Tibial artery (tissue), 4 donors: ENCODE data around the gene LBH.

ENCODE experiments used
- DNase-seq, 2 donors: peaks; one replicate each; pipeline ENCODE4 v3.0.0-alpha.2; 2019
- H3K27ac ChIP-seq, 2 donors: fragments of 200-600 bp; sonication (generic) in 1 of 2; 1 replicate in 1 of 2; 2 replicates in 1 of 2; pipeline ENCODE4 v1.5.1; 2018 to 2019; ENCODE audit warnings: mild to moderate bottlenecking in 1 of 2
- H3K27me3 ChIP-seq, 2 donors: fragments of 200-600 bp; sonication (generic) in 1 of 2; one replicate each; pipeline versions ENCODE4 v1.5.1 to v1.6.0; 2016 to 2019
- H3K36me3 ChIP-seq, 3 donors: fragments of 200-600 bp; sonication (generic) in 2 of 3; one replicate each; pipeline ENCODE4 v1.5.1; 2016 to 2019; ENCODE audit warnings: mild to moderate bottlenecking in 2 of 3
- H3K4me1 ChIP-seq, 4 donors: fragments of 200-600 bp; sonication (generic) in 2 of 4; 1 replicate in 3 of 4; 2 replicates in 1 of 4; pipeline ENCODE4 v1.5.1; 2016 to 2019
- H3K4me3 ChIP-seq, 2 donors: fragments of 200-600 bp; sonication (generic) in 1 of 2; 1 replicate in 1 of 2; 2 replicates in 1 of 2; pipeline ENCODE4 v1.5.1; 2018 to 2019; ENCODE audit warnings: mild to moderate bottlenecking in 2 of 2
- H3K9me3 ChIP-seq, 3 donors: fragments of 200-600 bp; sonication (generic) in 1 of 3; one replicate each; pipeline ENCODE4 v1.5.1; 2016 to 2019
- intact Hi-C: fragments of 100-400 bp; cut with DNase I; formaldehyde crosslinking; loops from one replicate; pipeline ENCODE4 v1.15.0; 2023; ENCODE audit warnings: low total_unique reads
- TF ChIP-seq, protein P1 (sequence below), 2 experiments: fragments of 200-600 bp in 1 of 2; fragments of 450-650 bp in 1 of 2; IDR thresholded peaks; one replicate each; pipeline ENCODE4 v1.5.1; 2017 to 2019; ENCODE audit warnings: antibody characterized with exemption in 2 of 2, mild to moderate bottlenecking in 1 of 2, moderate library complexity in 1 of 2

Gene LBH

DNA sequence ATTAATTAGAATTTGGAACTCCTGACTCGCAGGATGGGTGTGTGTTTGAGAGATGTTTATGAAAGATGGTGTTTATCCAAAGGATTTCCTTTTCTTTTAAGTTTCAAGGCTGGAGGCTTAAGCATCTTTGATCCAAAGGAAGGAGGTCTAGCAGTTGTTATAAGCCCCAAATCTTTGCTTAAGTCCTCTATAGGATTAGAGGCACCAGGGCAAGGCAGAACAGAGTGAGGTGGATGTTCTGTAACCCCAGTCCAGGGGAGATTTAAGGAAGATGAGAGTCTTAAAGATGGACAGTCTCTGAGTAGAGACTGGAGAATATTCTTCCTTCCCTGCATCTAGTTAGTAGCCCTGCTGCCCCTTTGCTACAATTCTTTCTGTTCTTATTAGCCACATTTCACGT lies 17.5 kb downstream of the LBH start:
- DNase-seq, result no peak
- no peaks in the 10 kb centered on the region for H3K9me3 ChIP-seq
- H3K4me3 ChIP-seq, result no peak overlapping the region
- intact Hi-C loops, result no loop called here
- H3K4me1 ChIP-seq, result peaks cover 0 to 100% (median 52%) of the 10 kb centered on the region in 4 donors
- no peaks in the 10 kb centered on the region for H3K27me3 ChIP-seq
- TF ChIP-seq, protein P1, sequence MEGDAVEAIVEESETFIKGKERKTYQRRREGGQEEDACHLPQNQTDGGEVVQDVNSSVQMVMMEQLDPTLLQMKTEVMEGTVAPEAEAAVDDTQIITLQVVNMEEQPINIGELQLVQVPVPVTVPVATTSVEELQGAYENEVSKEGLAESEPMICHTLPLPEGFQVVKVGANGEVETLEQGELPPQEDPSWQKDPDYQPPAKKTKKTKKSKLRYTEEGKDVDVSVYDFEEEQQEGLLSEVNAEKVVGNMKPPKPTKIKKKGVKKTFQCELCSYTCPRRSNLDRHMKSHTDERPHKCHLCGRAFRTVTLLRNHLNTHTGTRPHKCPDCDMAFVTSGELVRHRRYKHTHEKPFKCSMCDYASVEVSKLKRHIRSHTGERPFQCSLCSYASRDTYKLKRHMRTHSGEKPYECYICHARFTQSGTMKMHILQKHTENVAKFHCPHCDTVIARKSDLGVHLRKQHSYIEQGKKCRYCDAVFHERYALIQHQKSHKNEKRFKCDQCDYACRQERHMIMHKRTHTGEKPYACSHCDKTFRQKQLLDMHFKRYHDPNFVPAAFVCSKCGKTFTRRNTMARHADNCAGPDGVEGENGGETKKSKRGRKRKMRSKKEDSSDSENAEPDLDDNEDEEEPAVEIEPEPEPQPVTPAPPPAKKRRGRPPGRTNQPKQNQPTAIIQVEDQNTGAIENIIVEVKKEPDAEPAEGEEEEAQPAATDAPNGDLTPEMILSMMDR (IDR thresholded peaks at IDR 0.05), result no peak
- peaks cover 0 to 8% (median 0%) of the 10 kb centered on the region in 3 donors for H3K36me3 ChIP-seq
- H3K27ac ChIP-seq, result peak overlapping the region in 1 of 2 donors; percentile 73

DNA sequence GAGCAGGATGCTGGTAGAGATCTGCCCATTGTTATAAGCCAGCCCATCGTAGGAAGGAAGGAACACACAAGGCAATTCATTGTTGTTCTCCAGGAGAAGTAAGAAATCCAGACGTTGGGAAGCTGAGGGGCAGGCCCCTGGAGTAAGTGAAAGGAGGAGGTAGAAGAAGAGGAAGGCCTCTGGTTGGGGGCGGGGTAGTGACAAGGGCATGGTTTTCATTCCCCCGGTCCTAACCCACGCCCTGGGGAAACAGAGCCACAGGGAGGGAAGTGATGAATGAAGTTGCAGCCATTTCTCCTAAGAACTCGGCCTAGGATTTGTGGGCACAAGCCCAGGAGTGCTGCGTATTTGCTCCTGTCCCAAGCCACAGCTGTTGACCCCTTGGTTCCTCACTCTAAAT lies 18.0 kb downstream of the LBH start:
- no peaks in the 10 kb centered on the region for H3K9me3 ChIP-seq
- H3K4me3 ChIP-seq, result no peak overlapping the region
- H3K36me3 ChIP-seq, result peaks cover 0 to 5% (median 0%) of the 10 kb centered on the region in 3 donors
- intact Hi-C loops, result no loop called here
- DNase-seq, result no peak
- H3K4me1 ChIP-seq, result peaks cover 0 to 100% (median 53%) of the 10 kb centered on the region in 4 donors
- H3K27me3 ChIP-seq, result no peaks in the 10 kb centered on the region
- H3K27ac ChIP-seq, result peak overlapping the region; percentile 5 to 73
- TF ChIP-seq, protein P1 (IDR thresholded peaks at IDR 0.05), result no peak

DNA sequence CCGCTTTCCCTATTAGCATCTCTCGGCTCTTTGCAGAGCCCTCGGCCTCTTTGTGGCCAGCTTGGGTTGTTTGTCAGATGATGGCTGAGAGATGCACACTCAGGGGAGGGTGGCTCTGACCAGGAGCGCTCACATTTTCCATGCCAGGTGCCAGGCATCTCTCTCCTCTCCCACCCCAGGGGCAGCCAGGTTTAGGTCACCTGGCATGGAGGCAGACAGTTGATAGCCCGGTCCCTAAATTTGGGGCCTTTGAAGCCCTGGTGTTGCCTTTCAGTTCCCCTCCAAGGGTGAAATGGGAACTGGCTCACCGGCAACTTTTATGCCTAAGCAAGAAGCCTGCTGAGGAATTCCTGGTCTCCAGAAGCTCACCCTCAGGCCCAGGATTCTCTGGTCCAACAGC lies 19.1 kb downstream of the LBH start:
- Histone ChIP-seq H3K4me3 (no peak overlapping the region), H3K27ac (peak overlapping the region; percentile 38 to 73), H3K9me3 (no peaks in the 10 kb centered on the region), H3K36me3 (no peaks in the 10 kb centered on the region), H3K27me3 (no peaks in the 10 kb centered on the region), H3K4me1 (peaks cover 0 to 100% (median 61%) of the 10 kb centered on the region in 4 donors)
- TF ChIP-seq, protein P1 (IDR thresholded peaks at IDR 0.05), result no peak
- DNase-seq, result no peak
- intact Hi-C loops, result no loop called here

GRCh38 chr2:30252723-30253701 lies 21.7 kb downstream of the LBH start:
- H3K4me1 ChIP-seq, result peaks cover 0 to 83% (median 64%) of the 10 kb centered on the region in 4 donors
- H3K27me3 ChIP-seq, result no peaks in the 10 kb centered on the region
- TF ChIP-seq, protein P1 (IDR thresholded peaks at IDR 0.05), result no peak
- peak overlapping the region; percentile 61 to 73 for H3K27ac ChIP-seq
- DNase-seq, result peak; percentile 61 to 91
- H3K4me3 ChIP-seq, result no peak overlapping the region
- intact Hi-C loops, result no loop called here
- H3K9me3 ChIP-seq, result no peaks in the 10 kb centered on the region
- peaks cover 14 to 22% (median 20%) of the 10 kb centered on the region in 3 donors for H3K36me3 ChIP-seq

- Histone ChIP-seq H3K36me3 (peaks cover 24 to 32% (median 31%) of the 10 kb centered on the region in 3 donors), H3K27ac (peak overlapping the region; percentile 61 to 73), H3K27me3 (no peaks in the 10 kb centered on the region), H3K4me3 (no peak overlapping the region), H3K9me3 (no peaks in the 10 kb centered on the region), H3K4me1 (peaks cover 0 to 72% (median 59%) of the 10 kb centered on the region in 4 donors)
- TF ChIP-seq, protein P1 (IDR thresholded peaks at IDR 0.05), result no peak
- intact Hi-C loops, result no loop called here
- no peak for DNase-seq
These were observed 22.7 kb downstream of the LBH start for GRCh38 chr2:30253873-30254684.
